Hematopoietic multipotent progenitor cell (in vitro differentiated cells): ENCODE measurements around the gene RAB21. TPM values are rescaled to one million over a fixed set of nuclear protein-coding genes. Genes with fewer than 3 reads are reported as not detected.
"Not testable (repeated sequence)": the region's sequence is repeated elsewhere in the genome, so short reads cannot be mapped to it uniquely, and the experiment has no call there.

Experiments used
- DNase-seq, 3 donors: peaks; one replicate each; pipeline ENCODE4 v3.0.0-alpha.2; 2011 to 2015; ENCODE audit warnings: low read depth in 2 of 3, low spot score in 2 of 3
- total RNA-seq: library from RNA; depleted of rRNA; stranded (reverse); fragments of >200 nt; gene quantifications from one replicate; pipeline ENCODE4 v1.2.3, GENCODE V29; 2012

RAB21 gene
- total RNA-seq, 1 donor = 5.1 TPM

DNA sequence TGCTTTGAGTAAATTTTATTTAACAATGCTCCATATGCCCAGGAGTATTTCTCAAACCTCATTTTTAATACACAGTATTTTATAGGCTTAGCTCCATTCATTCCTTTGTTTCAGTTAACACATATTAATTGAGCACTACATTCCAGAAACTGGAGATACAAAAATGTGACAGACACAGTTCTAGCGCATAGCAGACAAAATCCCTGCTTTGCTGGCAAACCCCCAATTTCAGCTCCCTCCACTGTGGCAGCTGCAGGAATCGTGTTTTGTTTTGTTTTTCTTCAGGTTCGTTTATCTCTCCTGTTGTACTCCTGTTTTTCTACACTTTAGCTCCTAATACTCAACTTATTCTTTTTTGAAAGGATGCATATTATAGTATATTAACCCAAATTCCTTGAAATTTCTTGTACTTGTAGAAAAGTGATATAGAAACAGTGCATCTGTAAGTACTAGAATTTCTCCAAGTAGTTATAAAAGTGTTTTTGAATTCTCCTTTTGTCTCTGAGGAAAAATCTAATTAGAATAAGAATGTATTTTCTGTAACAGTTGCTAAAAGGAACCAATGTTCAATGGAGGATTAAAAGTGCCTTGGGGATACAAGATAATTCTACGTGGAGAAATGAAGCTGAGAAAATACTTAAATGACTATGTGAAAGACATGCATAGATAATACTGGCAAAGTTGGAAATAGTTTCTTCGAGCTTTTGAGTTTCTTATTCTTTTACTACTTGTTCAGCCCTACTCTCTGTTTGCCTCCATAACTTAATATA is 6.4 kb upstream of the RAB21 start:
- no peak for DNase-seq

DNA sequence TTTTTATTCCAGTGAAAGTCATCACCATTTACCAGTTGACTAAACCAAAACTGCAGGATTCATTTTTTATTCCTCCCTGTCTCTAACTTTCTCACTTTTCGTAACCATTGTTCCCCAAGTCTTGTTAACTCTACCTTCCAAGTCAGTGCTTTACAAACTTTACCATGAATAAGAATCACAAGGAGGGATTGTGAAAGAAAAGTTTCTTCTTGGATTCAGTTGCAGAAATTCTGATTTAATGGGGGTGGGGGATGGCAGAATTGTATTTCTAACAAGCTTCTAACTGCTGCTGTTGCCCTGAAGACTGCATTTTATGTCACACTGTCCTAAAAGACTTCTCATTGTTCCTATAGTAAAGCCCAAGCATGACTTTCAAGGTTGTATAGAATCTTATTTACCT is 5.0 kb upstream of the RAB21 start:
- no peak for DNase-seq

DNA sequence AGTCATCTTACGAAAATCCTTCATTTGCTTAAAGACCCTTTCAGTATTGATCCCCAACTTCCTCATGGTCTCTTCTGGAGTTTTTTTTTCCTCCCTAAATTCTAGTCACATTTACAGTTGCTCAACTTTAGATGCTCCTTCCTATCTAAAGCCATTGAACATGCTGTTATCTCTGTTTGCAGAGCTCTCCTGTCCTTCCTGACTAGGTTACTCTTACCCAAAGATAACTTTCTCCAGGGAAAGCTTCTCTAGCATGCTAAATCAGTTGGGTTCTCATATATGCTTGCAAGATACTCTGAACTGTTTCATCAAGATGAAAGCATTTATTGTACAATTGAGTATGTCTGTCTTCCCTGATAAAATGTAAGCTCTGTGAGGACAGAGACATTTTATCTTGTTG is 1.8 kb upstream of the RAB21 start:
- DNase-seq = no peak

DNA sequence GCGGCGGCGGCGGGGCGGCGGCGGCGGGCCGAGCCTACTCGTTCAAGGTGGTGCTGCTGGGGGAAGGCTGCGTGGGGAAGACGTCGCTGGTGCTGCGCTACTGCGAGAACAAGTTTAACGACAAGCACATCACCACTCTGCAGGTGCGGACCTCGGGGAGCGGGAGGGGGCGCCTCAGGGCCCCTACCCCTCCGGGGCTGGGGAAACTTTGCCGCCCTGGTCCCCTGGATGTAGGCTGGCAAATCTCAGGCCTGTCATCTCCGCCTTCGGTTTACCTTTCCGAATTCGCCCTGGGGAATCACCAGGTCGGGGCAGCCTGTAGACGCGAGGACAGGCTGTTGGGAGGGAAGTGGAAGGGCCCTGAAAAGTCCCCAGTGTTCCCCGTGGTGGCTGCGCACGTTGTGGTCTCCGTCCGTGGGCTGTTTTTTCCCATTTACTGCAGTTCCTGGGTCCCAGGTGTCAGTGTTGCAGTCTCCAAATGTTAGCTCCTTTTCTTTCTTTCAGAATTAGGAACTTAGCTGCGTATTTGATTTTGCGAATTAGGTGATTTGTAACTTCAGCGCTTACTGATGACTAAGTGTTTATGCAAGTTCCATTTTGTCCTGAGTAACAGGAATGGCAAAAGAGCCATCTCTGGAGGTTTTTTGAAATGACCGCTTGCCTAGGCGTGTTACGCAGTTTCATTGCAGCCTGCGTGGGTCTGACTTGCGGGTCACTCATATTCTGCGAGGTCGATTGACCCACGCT is 656 bp downstream of the RAB21 start:
- DNase-seq = peak; percentile 39 to 58 (median 53)

DNA sequence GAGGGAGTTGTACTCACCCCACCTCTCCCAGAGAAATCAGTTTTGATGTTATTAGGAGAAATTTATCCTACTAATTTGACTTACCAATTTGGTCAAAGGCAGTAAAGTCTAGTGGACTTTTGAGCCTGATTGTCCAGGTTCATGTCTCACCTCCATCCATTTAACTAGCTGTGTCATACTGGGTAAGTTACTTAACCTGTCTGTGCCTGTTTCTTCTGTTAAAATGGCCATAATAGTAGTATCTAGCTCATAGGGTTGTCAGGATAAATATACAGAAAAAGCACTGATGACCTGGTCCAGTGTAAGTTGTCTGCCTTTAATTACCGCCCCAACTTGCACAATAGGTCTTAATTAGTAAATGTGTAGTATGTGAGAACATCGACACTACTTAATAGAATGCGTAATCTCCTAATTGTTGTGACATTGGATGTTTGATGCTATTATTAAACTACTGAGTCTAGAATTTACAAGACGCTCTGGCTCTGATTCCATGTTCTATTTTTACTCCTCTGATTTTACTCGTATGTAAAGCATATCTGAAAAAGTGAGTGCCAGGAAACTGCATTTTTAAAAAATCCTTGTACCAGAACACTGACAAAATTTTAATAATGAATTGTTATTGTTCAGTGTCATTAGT is 1.5 kb downstream of the RAB21 start:
- DNase-seq = no peak

DNA sequence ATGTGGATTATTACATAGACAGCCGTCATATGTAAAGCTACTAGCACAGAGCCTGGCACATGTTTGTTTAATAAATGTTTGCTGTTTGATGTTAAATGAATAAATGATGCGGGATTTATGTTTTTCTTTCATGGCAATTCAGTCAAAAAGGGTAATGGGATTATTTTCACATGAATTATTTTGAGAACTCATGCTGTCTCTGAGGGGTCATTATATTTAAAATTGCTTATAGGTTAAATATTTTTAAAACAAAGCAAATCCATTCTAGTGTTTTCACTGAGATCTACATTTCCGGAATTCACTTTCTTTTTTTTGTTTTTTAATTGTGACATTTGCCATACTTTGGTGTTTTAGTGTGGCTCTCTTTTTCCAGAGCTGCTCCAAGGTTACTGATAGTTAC is 5.3 kb downstream of the RAB21 start:
- DNase-seq = no peak

DNA sequence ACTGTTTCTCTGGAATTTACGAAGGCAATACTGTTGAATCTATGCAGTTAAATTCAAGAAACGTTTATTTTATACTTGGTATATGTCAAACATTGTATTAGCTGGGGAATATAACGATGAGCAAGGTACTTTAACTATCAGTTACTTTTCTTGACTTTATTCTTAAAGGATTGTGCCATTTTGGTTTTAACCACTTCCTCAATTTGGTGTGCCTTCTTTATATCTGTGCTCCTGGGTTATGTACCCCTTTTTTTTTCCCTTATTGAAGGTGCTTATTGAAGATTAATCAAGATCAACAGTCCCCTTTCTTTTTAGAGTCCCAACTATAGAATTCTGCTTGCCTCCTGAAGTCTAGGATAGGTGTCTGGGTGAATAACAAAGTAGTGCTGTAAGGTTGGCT is 5.8 kb downstream of the RAB21 start:
- DNase-seq = no peak

DNA sequence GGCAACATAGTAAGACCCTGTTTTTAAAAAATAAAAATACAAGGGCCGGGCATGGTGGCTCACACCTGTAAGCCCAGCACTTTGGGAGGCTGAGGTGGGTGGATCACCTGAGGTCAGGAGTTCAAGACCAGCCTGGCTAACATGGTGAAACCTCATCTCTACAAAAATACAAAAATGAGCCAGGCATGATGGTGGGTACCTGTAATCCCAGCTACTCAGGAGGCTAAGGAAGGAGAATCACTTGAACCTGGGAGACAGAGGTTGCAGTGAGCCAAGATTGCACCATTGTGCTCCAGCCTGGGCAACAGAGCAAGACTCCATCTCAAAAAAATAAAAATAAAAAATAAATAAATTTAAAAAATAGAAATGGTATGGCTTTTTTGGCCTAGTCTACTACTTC is 6.7 kb downstream of the RAB21 start:
- DNase-seq = not testable (repeated sequence)

DNA sequence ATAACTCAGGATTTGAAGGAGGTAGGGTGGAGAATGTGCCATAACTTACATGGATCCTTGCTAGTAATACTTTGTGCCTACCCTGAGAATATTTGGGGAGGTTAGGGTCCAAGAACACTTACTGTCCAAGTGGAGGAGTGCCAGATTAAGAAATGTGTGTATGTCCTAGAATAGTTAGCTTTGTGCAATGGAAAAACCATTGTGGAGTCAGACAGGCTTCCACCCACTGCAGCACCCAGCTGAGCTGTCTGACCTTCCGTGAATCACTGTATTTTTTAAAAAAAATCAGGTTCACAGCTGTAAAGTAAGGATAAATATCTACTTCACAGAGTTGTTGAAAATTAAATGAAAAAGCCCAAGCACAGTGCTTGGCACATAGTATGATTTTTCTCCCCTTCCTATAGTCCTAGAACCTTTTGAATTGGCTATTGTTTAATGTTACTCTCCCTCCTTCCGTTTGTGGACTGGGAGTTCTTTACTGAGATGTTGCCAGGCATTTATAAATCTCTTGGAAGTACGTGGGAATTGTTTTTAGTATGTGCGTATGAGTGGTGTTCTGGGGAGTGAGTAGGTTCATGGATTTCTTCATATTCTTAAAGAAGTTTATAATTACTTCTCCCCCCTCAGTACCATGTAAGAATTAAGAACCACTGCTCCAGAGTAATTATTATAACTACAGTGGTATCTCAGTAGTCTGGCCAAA is 9.2 kb downstream of the RAB21 start:
- no peak for DNase-seq

DNA sequence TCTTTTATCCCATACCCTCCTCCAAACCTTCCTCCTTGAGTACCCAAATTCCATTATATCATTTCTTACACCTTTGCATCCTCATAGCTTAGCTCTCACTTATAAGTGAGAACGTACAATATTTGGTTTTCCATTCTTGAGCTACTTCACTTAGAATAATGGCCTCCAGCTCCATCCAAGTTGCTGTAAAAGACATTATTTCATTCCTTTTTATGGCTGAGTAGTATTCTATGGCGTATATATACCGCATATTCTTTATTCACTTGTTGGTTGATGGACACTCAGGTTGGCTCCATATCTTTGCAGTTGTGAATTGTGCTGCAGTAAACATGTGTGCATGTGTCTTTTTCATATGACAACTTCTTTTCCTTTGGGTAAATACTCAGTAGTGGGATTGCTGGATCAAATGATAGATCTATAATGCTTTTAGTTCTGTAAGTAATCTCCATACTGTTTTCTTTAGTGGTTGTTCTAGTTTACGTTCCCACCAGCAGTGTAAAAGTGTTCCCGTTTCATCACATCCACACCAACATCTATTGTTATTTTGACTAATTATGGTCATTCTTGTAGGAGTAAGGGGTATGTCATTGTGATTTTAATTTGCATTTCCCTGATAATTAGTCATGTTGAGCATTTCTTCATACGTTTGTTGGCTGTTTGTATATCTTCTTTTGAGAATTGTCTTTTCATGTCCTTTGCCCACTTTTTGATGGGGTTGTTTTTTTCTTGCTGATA is 10.1 kb downstream of the RAB21 start:
- no peak for DNase-seq

DNA sequence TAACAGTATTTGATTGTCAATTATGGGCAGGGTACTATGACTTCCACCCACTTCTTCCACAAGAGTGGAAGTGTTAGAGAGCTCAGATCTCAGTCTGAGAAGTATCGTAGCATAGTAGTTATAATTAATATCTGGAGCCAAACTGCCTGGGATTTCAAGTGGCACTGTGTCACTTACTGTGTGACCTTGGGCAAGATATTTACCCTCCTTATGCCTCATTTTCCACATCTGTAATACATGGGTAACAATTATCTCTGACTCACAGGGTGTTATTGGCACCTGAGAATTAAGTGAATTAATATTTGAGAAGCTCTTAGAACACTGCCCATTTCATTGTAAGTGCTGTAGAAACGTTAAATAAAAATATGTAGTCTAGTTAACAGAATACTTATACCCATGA is 11.5 kb downstream of the RAB21 start:
- no peak for DNase-seq

DNA sequence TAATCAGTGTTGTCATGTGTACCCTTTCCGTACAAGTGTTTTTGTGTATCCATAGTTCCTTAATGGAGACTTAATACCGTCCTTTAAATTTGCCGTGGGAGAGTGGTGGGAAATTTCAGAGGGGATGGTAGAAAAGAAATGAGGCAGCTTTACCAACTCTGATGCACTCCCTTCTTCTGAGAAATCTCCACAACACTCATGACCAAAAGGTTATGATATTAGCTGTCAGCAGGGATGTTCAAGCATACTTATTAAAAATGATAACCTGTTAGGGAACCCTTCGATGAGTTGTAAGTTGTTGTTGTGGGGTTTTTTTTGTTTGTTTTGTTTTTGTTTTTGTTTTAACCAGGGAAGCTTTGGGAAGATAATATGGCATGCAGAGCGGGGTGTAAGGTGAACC is 12.5 kb downstream of the RAB21 start:
- DNase-seq = no peak

DNA sequence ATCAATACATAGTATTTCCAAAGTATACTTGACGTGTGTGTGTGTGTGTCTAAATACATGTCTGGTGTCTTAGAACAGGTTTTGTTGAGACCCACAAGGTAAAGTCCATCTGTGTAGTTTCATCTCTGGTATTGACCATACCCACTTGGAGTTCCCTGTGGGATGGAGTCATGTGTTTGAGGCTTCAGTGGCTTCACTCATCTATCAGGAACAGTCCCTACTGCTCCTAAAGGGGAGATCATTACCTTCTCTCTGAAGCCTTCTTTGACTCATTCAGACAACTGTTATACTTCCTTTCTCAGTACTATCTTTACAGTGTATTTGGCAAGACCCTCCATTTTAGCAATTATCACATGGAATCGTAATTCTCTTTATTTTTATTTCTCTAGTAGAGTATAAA is 14.2 kb downstream of the RAB21 start:
- no peak for DNase-seq

DNA sequence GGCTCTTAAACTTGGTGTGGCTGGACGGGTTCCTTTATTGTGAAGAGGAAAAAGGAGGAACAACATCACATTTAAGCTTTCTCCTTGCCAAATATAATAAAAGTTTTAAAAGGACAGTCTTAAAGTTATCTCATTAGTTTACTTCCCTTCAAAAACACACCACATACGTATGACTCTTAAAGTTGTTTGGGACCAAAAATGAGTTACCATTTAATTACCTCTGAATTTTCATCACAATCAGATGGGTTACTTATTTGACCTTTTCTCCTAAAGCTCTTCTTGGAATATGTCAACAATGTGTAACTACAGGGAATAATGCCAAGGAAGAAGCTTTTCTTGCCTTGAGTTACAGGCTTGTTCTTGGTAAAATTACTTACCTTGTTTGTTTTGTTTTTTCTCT is 16.4 kb downstream of the RAB21 start:
- no peak for DNase-seq

DNA sequence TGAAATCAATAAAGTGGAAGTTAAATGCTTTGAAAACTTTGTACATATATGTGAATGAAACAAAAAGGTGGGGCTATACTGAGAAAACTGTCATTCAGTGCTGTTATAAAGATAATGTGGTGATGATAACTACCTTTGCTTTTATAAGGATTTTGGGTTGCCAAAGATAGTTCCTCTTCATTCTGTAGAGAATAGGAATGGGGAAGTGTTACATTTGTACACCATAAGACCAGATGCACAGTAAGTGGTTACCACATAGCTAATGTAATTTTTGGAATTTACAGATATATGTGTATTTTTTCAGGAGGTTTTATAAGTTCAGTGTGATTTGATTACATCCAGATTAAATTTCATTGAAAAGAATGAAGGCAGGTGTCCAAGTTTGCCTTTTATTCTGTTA is 18.1 kb downstream of the RAB21 start:
- DNase-seq = no peak

DNA sequence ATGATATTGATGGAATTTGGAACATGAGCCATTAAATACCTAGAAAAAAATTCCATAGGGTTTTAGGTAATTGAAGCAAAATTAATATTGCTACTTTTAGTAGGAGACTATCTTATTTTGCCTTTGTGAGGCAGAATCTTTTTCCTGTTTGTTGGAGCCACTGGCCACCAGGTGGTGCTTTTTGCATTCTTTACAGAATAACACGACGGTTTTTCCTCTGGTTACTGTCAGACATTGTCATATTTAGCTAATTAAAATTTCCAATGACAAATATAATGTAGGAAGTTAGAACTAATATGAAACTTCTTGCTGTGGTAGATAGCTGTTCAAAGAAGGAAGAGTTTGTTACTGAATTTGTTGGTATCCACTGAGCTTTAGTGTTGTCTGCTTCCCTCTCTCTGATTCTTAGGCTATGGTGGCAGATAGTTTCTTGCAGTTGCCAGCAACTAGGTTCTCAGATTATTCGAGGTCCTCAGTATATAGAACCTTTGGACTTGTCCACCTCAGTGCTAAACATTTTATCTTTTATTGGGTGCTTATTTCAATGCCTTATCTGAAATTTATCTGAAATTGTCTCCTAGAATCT is 25.7 kb downstream of the RAB21 start:
- DNase-seq = peak in 2 of 3 donors; percentile 51 to 77

DNA sequence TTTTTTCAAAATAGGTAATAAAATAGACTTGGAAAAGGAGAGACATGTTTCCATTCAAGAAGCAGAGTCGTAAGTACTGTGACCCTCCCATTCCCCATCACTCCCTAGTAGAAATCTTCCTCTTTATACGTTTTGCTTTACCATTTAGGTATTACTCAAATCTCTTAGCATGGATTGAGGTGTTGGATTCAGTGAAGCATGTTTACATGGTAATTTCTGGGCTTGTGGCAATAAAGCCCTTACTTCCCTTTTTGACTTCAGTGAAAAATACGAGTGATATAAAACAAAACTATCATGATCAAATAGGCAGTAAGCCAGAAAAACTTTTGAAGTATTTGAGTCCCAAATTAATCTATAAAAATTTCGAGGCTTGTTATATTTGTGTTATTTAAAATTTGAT is 27.4 kb downstream of the RAB21 start:
- DNase-seq = peak in 2 of 3 donors; percentile 16 to 46

DNA sequence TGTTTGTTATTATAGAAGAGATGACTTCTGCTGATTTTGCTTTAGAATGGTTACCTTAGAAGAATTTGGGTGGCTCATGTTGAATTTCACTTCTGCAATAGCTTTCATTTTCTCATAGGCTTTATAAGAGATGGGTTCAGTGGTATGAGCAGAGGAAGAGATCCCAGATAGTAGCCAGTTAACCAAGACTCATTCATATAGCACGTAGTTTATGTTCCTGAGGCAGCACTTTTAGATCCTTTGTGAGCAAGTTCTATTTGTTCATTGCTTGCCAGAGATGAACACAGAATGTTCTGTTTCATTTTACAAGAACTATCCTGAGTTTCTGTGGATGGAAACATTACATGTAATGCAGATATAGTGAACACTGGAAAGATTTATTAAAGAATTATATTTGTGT is 32.2 kb downstream of the RAB21 start:
- DNase-seq = no peak

DNA sequence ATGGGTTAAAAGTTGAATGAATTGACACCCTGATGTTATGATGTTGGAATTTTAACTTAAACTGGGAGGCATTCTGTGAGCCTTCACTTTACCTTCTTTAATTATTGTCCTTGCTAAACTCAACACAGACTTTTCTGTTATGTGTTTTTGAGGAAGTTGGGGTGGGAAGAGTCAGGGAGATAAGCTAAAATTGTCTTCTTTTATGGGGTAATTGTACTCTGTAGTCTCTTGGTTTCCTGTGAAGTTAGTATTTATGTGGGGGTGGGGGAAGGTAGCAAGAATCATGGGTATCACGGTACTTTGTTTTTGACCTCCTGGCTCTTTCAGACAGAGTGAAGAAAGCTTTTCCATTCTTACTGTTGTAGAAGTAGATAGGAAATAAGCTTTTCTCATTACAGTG is 32.9 kb downstream of the RAB21 start:
- peak in 1 of 3 donors; percentile 33 for DNase-seq

DNA sequence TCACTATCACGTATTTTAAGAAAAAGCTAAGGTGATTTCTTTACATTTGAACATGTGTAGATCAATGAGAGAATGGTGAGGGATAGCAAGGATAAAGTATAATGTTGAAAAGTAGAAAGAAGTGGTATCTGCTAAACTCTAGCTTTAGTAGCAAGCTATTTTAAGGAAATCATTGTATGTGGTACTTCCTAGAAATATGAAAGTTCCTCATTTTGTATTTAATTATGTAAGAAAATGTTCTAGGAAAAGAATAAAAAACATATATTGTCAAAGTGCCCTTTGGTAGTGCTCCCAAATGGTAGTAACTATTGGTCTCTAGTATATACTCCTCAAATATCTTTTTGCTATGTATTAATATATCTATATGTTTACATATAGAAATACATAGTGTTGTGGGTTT is 35.7 kb downstream of the RAB21 start:
- DNase-seq = peak in 1 of 3 donors; percentile 14
